ENCODE measurements around the gene FKBP7. TPM values are rescaled to one million over a fixed set of nuclear protein-coding genes. Genes with fewer than 3 reads are reported as not detected.

The FKBP7 gene
- total and polyA plus RNA-seq, 2 of the 13 experiments (the other 11 are each of a cell fraction or from before 2014, with no cell fraction given): 12.4 to 14.8 TPM

GRCh38 chr2:178478439-178479274, at the start of gene FKBP7 (continued):
- TF ChIP-seq STAT6 (CRISPR knock-in tag; IDR thresholded peaks at IDR 0.05; ENCODE audit: borderline replicate concordance) (no peak), SMAD1 (CRISPR knock-in tag; IDR thresholded peaks at IDR 0.05; ENCODE audit: borderline replicate concordance, low read depth) (peak; percentile 92; the same call in 1 of the 2 replicates), MXD4 (CRISPR knock-in tag; IDR thresholded peaks at IDR 0.05) (peak; percentile 72; the same call in 1 of the 2 replicates), ZZZ3 (CRISPR knock-in tag; IDR thresholded peaks at IDR 0.05; ENCODE audit: borderline replicate concordance) (peak; percentile 59; the same call in 1 of the 2 replicates), SATB2 (CRISPR knock-in tag; IDR thresholded peaks at IDR 0.05) (no peak), BORCS8-MEF2B (CRISPR knock-in tag; IDR thresholded peaks at IDR 0.05) (peak; percentile 67), GTF3A (CRISPR knock-in tag; conservative IDR thresholded peaks at IDR 0.05) (peak; percentile 40; the same call in 1 of the 2 replicates), TEF (CRISPR knock-in tag; IDR thresholded peaks at IDR 0.05) (peak; percentile 24; the same call in 1 of the 2 replicates), EZH2 (conservative IDR thresholded peaks at IDR 0.05; ENCODE audit: low read depth, low read length) (no peak), ZNF333 (CRISPR knock-in tag; IDR thresholded peaks at IDR 0.05; ENCODE audit: borderline replicate concordance) (no peak), SRSF9 (IDR thresholded peaks at IDR 0.05; ENCODE audit: borderline replicate concordance, insufficient read depth, low read depth, low read length, poor library complexity, severe bottlenecking) (no peak), ZFP82 (CRISPR knock-in tag; IDR thresholded peaks at IDR 0.05; ENCODE audit: borderline replicate concordance) (peak; percentile 83; the same call in 1 of the 2 replicates), FOSL2 (CRISPR knock-in tag; IDR thresholded peaks at IDR 0.05) (peak; percentile 44; the same call in 1 of the 2 replicates)
- TF ChIP-seq, protein P1, sequence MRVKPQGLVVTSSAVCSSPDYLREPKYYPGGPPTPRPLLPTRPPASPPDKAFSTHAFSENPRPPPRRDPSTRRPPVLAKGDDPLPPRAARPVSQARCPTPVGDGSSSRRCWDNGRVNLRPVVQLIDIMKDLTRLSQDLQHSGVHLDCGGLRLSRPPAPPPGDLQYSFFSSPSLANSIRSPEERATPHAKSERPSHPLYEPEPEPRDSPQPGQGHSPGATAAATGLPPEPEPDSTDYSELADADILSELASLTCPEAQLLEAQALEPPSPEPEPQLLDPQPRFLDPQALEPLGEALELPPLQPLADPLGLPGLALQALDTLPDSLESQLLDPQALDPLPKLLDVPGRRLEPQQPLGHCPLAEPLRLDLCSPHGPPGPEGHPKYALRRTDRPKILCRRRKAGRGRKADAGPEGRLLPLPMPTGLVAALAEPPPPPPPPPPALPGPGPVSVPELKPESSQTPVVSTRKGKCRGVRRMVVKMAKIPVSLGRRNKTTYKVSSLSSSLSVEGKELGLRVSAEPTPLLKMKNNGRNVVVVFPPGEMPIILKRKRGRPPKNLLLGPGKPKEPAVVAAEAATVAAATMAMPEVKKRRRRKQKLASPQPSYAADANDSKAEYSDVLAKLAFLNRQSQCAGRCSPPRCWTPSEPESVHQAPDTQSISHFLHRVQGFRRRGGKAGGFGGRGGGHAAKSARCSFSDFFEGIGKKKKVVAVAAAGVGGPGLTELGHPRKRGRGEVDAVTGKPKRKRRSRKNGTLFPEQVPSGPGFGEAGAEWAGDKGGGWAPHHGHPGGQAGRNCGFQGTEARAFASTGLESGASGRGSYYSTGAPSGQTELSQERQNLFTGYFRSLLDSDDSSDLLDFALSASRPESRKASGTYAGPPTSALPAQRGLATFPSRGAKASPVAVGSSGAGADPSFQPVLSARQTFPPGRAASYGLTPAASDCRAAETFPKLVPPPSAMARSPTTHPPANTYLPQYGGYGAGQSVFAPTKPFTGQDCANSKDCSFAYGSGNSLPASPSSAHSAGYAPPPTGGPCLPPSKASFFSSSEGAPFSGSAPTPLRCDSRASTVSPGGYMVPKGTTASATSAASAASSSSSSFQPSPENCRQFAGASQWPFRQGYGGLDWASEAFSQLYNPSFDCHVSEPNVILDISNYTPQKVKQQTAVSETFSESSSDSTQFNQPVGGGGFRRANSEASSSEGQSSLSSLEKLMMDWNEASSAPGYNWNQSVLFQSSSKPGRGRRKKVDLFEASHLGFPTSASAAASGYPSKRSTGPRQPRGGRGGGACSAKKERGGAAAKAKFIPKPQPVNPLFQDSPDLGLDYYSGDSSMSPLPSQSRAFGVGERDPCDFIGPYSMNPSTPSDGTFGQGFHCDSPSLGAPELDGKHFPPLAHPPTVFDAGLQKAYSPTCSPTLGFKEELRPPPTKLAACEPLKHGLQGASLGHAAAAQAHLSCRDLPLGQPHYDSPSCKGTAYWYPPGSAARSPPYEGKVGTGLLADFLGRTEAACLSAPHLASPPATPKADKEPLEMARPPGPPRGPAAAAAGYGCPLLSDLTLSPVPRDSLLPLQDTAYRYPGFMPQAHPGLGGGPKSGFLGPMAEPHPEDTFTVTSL (CRISPR knock-in tag; IDR thresholded peaks at IDR 0.05; ENCODE audit: borderline replicate concordance): no peak; the same call in 1 of the 2 replicates
- TF ChIP-seq, protein P2, sequence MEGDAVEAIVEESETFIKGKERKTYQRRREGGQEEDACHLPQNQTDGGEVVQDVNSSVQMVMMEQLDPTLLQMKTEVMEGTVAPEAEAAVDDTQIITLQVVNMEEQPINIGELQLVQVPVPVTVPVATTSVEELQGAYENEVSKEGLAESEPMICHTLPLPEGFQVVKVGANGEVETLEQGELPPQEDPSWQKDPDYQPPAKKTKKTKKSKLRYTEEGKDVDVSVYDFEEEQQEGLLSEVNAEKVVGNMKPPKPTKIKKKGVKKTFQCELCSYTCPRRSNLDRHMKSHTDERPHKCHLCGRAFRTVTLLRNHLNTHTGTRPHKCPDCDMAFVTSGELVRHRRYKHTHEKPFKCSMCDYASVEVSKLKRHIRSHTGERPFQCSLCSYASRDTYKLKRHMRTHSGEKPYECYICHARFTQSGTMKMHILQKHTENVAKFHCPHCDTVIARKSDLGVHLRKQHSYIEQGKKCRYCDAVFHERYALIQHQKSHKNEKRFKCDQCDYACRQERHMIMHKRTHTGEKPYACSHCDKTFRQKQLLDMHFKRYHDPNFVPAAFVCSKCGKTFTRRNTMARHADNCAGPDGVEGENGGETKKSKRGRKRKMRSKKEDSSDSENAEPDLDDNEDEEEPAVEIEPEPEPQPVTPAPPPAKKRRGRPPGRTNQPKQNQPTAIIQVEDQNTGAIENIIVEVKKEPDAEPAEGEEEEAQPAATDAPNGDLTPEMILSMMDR (CRISPR knock-in tag; IDR thresholded peaks at IDR 0.05): peak; percentile 96
